Transverse colon (tissue), 4 donors: ENCODE measurements around the gene SYNE2.

Experiments used
- EP300 ChIP-seq: sonication (generic); formaldehyde crosslinking; IDR thresholded peaks from one replicate; pipeline ENCODE4 v1.6.1; 2017; ENCODE audit warnings: antibody characterized with exemption, low read depth
- POLR2A ChIP-seq: fragments of 450-650 bp; IDR thresholded peaks from one replicate; pipeline ENCODE4 v1.6.1; 2016; ENCODE audit warnings: antibody characterized with exemption, mild to moderate bottlenecking, moderate library complexity
- POLR2AphosphoS5 ChIP-seq, 3 donors: sonication (generic); formaldehyde crosslinking; IDR thresholded peaks; one replicate each; pipeline ENCODE4 v1.6.1; 2016; ENCODE audit warnings: antibody characterized with exemption in 3 of 3
- TF ChIP-seq, protein P1 (sequence below), 5 experiments: fragments of 200-600 bp in 3 of 5; fragments of 450-650 bp in 2 of 5; sonication (generic) in 3 of 5; IDR thresholded peaks; 1 replicate in 2 of 5; 2 replicates in 3 of 5; pipeline ENCODE4 v1.5.1; 2016 to 2017; ENCODE audit warnings: antibody characterized with exemption in 5 of 5, inconsistent platforms in 3 of 5, mild to moderate bottlenecking in 2 of 5, moderate library complexity in 1 of 5

DNA sequence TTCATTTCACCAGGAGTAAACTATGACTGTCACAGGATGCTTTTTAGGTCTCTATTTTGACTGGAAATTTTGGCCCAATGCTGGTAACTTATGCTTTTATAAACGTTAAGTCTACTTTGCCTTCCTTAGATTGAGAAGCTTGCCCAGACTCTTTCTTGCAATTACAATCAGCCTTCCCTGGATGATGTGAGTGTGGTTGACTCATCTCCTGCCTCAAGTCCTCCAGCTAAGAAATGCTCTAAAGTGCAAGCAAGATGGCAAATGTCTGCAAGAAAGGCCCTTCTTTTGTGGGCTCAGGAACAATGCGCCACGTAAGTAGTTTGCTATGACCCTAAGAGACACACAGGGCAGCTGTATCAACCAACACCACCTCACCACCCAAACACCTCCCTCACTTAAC is 96.9 kb downstream of the SYNE2 start:
- TF ChIP-seq POLR2AphosphoS5 (IDR thresholded peaks at IDR 0.05) (no peak), POLR2A (no peak), EP300 (no peak)
- TF ChIP-seq, protein P1, sequence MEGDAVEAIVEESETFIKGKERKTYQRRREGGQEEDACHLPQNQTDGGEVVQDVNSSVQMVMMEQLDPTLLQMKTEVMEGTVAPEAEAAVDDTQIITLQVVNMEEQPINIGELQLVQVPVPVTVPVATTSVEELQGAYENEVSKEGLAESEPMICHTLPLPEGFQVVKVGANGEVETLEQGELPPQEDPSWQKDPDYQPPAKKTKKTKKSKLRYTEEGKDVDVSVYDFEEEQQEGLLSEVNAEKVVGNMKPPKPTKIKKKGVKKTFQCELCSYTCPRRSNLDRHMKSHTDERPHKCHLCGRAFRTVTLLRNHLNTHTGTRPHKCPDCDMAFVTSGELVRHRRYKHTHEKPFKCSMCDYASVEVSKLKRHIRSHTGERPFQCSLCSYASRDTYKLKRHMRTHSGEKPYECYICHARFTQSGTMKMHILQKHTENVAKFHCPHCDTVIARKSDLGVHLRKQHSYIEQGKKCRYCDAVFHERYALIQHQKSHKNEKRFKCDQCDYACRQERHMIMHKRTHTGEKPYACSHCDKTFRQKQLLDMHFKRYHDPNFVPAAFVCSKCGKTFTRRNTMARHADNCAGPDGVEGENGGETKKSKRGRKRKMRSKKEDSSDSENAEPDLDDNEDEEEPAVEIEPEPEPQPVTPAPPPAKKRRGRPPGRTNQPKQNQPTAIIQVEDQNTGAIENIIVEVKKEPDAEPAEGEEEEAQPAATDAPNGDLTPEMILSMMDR (IDR thresholded peaks at IDR 0.05): no peak
